Lung (tissue), 12 donors: ENCODE data around the gene DNASE1L3. TPM values are rescaled to one million over a fixed set of nuclear protein-coding genes. Genes with fewer than 3 reads are reported as not detected.

ENCODE experiments used
- ATAC-seq: fragments of 200-7000 bp; cut with Tn5 transposase; one replicate; pipeline ENCODE4 v1.9.1; 2020; ENCODE audit warnings: moderate number of reproducible peaks; ENCODE audit not compliant: insufficient read depth, low FRiP score
- DNase-seq, 3 donors: peaks; one replicate each; pipeline ENCODE4 v3.0.0-alpha.2; 2013 to 2017
- H3K27ac ChIP-seq, 2 donors: one replicate each; pipeline ENCODE4 v1.5.1; 2013; ENCODE audit warnings: mild to moderate bottlenecking in 2 of 2, moderate library complexity in 2 of 2, control low read depth in 1 of 2, inconsistent platforms in 1 of 2, low read depth in 1 of 2, low read length in 1 of 2
- H3K27me3 ChIP-seq, 3 donors: one replicate each; pipeline ENCODE4 v1.5.1; 2013; ENCODE audit warnings: low read length in 2 of 3; ENCODE audit not compliant: control insufficient read depth in 3 of 3, insufficient read depth in 3 of 3
- H3K36me3 ChIP-seq, 4 donors: one replicate each; pipeline ENCODE4 v1.5.1; 2013; ENCODE audit warnings: low read length in 4 of 4, mild to moderate bottlenecking in 1 of 4, moderate library complexity in 1 of 4; ENCODE audit not compliant: control insufficient read depth in 4 of 4, insufficient read depth in 4 of 4
- H3K4me1 ChIP-seq, 5 donors: one replicate each; pipeline ENCODE4 v1.5.1; 2013; ENCODE audit warnings: low read length in 5 of 5, mild to moderate bottlenecking in 2 of 5, moderate library complexity in 1 of 5; ENCODE audit not compliant: control insufficient read depth in 5 of 5, insufficient read depth in 5 of 5
- H3K4me3 ChIP-seq: one replicate; pipeline ENCODE4 v1.5.1; 2013; ENCODE audit warnings: mild to moderate bottlenecking, control low read depth, moderate library complexity
- H3K9ac ChIP-seq, 2 donors: one replicate each; pipeline ENCODE4 v1.5.1; 2013; ENCODE audit warnings: low read length in 2 of 2, control low read depth in 1 of 2; ENCODE audit not compliant: insufficient read depth in 1 of 2
- H3K9me3 ChIP-seq, 4 donors: one replicate each; pipeline ENCODE4 v1.5.1; 2013; ENCODE audit warnings: low read length in 3 of 4, mild to moderate bottlenecking in 1 of 4, moderate library complexity in 1 of 4; ENCODE audit not compliant: control insufficient read depth in 4 of 4, insufficient read depth in 3 of 4
- CTCF ChIP-seq: IDR thresholded peaks from 2 replicates; pipeline ENCODE4 v1.5.1; 2012; ENCODE audit warnings: mild to moderate bottlenecking; ENCODE audit errors: control extremely low read depth, extremely low read depth
- WGBS, 2 donors: extraction: QIAGEN DNeasy Blood & Tissue Kit; methylation state at CpG; one replicate each; pipeline ENCODE4 v1.1.7; 2013; 5-methylcytosine and 5-hydroxymethylcytosine counted together
- polyA plus RNA-seq, 2 donors: library from polyadenylated mRNA; stranded (reverse); fragments of 200-250 nt; gene quantifications; one replicate each; pipeline ENCODE4 v1.2.1, GENCODE V29; 2013
- total RNA-seq, 2 donors: library from RNA; depleted of rRNA in 1 of 2; stranded (reverse); fragments of >200 nt in 1 of 2; gene quantifications; one replicate each; pipeline ENCODE4 v1.2.1, GENCODE V29; 2014 to 2021
- donor health status: control.
- donor health status: control.
- donor health status: Bipolar disorder and iron deficiency.
- donor health status: healthy.
- donor health status: DM: yes; HTN: yes; CAD: no.

Gene DNASE1L3
- total and polyA plus RNA-seq, 4 donors: 1.2 to 10.7 (median 2.4) TPM

- no peak for TF ChIP-seq CTCF
- H3K4me1 ChIP-seq: peaks cover 7 to 35% (median 18%) of the 10 kb centered on the region in 5 donors
- peaks cover 0 to 2% (median 0%) of the 10 kb centered on the region in 3 donors for H3K27me3 ChIP-seq
- H3K4me3 ChIP-seq: no peak overlapping the region
- H3K36me3 ChIP-seq: peaks cover 0 to 10% (median 5%) of the 10 kb centered on the region in 4 donors
- DNase-seq: peak; percentile 42 to 72 (median 70)
- peak overlapping the region in 1 of 2 donors; percentile 52 for H3K27ac ChIP-seq
- no peak for ATAC-seq
- H3K9ac ChIP-seq: no peak overlapping the region
- WGBS, 2 donors: 57 to 65% methylated on average over 12 of the region's 12 CpGs
- no peaks in the 10 kb centered on the region for H3K9me3 ChIP-seq
Observed at GRCh38 chr3:58173669-58174398, 36.9 kb downstream of the DNASE1L3 start.

- ATAC-seq (no peak), DNase-seq (no peak)
- H3K27me3 ChIP-seq: peaks cover 0 to 2% (median 0%) of the 10 kb centered on the region in 3 donors
- H3K4me3 ChIP-seq: no peak overlapping the region
- WGBS, 2 donors: 53 to 63% methylated on average over 14 of the region's 14 CpGs
- H3K9me3 ChIP-seq: no peaks in the 10 kb centered on the region
- H3K9ac ChIP-seq: no peak overlapping the region
- TF ChIP-seq CTCF: no peak
- H3K4me1 ChIP-seq: peaks cover 7 to 36% (median 18%) of the 10 kb centered on the region in 5 donors
- peaks cover 0 to 14% (median 6%) of the 10 kb centered on the region in 4 donors for H3K36me3 ChIP-seq
- peak overlapping the region in 1 of 2 donors; percentile 52 for H3K27ac ChIP-seq
Observed at GRCh38 chr3:58173029-58173668, 37.6 kb downstream of the DNASE1L3 start.

GRCh38 chr3:58171126-58171525, 39.6 kb downstream of the DNASE1L3 start:
- no peak overlapping the region for H3K9ac ChIP-seq
- H3K27me3 ChIP-seq: peaks cover 0 to 2% (median 0%) of the 10 kb centered on the region in 3 donors
- WGBS, 2 donors: 96 to 97% methylated on average over 9 of the region's 9 CpGs
- H3K4me1 ChIP-seq: peaks cover 7 to 40% (median 19%) of the 10 kb centered on the region in 5 donors
- no peak overlapping the region for H3K4me3 ChIP-seq
- DNase-seq (no peak), ATAC-seq (no peak)
- H3K36me3 ChIP-seq: peaks cover 0 to 14% (median 6%) of the 10 kb centered on the region in 4 donors
- no peak overlapping the region for H3K27ac ChIP-seq
- H3K9me3 ChIP-seq: no peaks in the 10 kb centered on the region
- TF ChIP-seq CTCF: no peak
